ENCODE measurements around the gene TUBE1. TPM values are rescaled to one million over a fixed set of nuclear protein-coding genes. Genes with fewer than 3 reads are reported as not detected.

TUBE1 gene
- total RNA-seq, 1 experiment from 2014 or later, result 42.5 TPM

- intact Hi-C loops (cut with micrococcal nuclease), result no loop called here
- Histone ChIP-seq H3K9me2 (ENCODE audit: insufficient read depth) (no peaks in the 10 kb centered on the region), H3K9me3 (ENCODE audit: control insufficient read depth in 1 of 2, insufficient read depth in 1 of 2, low read depth in 1 of 2, low read length in 2 of 2) (no peaks in the 10 kb centered on the region), H3K27me3 (ENCODE audit: insufficient read depth, low read length) (no peaks in the 10 kb centered on the region), H3K9ac (ENCODE audit: low read length) (no peak overlapping the region), H4K20me1 (ENCODE audit: insufficient read depth) (no peaks in the 10 kb centered on the region), H3K4me3 (replicated peaks in 1 of 2; ENCODE audit: low read depth in 1 of 2, low read length in 2 of 2) (no peak overlapping the region), H3K27ac (ENCODE audit: low read depth, low read length) (no peak overlapping the region), H3K4me2 (ENCODE audit: low read length) (no peak overlapping the region), H3K36me3 (ENCODE audit: control insufficient read depth in 1 of 2, insufficient read depth in 2 of 2, low read length in 2 of 2) (no peaks in the 10 kb centered on the region), H3K79me2 (ENCODE audit: insufficient read depth, low read length) (no peaks in the 10 kb centered on the region), H3K4me1 (ENCODE audit: control insufficient read depth in 1 of 2, insufficient read depth in 2 of 2, low read length in 2 of 2) (no peaks in the 10 kb centered on the region), H2AFZ (ENCODE audit: low read depth, low read length, poor library complexity, severe bottlenecking) (no peak overlapping the region)
- BruUV-seq (replicated peaks), result no TSS peak
- DNase-seq (ENCODE audit: low read depth, low spot score) (no peak), ATAC-seq (no peak)
- RAD21 ChIA-PET (ENCODE audit: low non-redundant PET in 1 of 2, low total read pairs in 2 of 2, uncharacterized antibody in 2 of 2, unreplicated experiment in 2 of 2), result no interaction called here
- no peak for TF ChIP-seq ZNF274 (IDR thresholded peaks at IDR 0.05; ENCODE audit: low read depth, low read length)
- TF ChIP-seq YY1 (IDR thresholded peaks at IDR 0.05; ENCODE audit: extremely low read depth, insufficient replicate concordance, low read depth, low read length), result no peak
- TF ChIP-seq EGR1 (IDR thresholded peaks at IDR 0.05; ENCODE audit: low read depth), result no peak
- no peak for TF ChIP-seq CBX3 (IDR thresholded peaks at IDR 0.05; ENCODE audit: low read depth)
- TF ChIP-seq SRF (IDR thresholded peaks at IDR 0.05; ENCODE audit: low read depth), result no peak
- no peak for TF ChIP-seq SP1 (IDR thresholded peaks at IDR 0.05; ENCODE audit: low read depth)
- TF ChIP-seq EZH2phosphoT487 (IDR thresholded peaks at IDR 0.05; ENCODE audit: borderline replicate concordance), result no peak
- TF ChIP-seq ZFX (IDR thresholded peaks at IDR 0.05), result no peak
- TF ChIP-seq CEBPB (IDR thresholded peaks at IDR 0.05; ENCODE audit: low read depth), result no peak
- TF ChIP-seq RAD21 (IDR thresholded peaks at IDR 0.05; ENCODE audit: low read depth), result no peak
- no peak for TF ChIP-seq EZH2 (IDR thresholded peaks at IDR 0.05)
- TF ChIP-seq FOSL1 (IDR thresholded peaks at IDR 0.05; ENCODE audit: low read depth), result no peak
- TF ChIP-seq POLR2AphosphoS5 (IDR thresholded peaks at IDR 0.05; ENCODE audit: low read depth, low read length), result no peak
- no peak for TF ChIP-seq ELF1 (IDR thresholded peaks at IDR 0.05; ENCODE audit: borderline replicate concordance, low read depth)
- TF ChIP-seq ATF3 (IDR thresholded peaks at IDR 0.05), result no peak
- TF ChIP-seq CTCF (IDR thresholded peaks at IDR 0.05 in 2 of 3, conservative IDR thresholded peaks at IDR 0.05 in 1 of 3; ENCODE audit: borderline replicate concordance in 1 of 3, insufficient read depth in 1 of 3, low read depth in 2 of 3, low read length in 2 of 3), result no peak
- CTCF ChIA-PET, result interaction anchor here (1.1 kb wide), 1 partner anchor 12 kb away, joined by 3 read pairs; no protein-coding TSS in a partner anchor
- POLR2A ChIA-PET, result no interaction called here
Measured at GRCh38 chr6:112050429-112050828, 36.9 kb downstream of the TUBE1 start.

Measured in HCT116 (cell line).